IMR-90 (cell line): ENCODE results near the gene GMPR. TPM values are rescaled to one million over a fixed set of nuclear protein-coding genes. Genes with fewer than 3 reads are reported as not detected.

Experiments
- ATAC-seq: fragments of 200-7000 bp; cut with Tn5 transposase; 2 replicates; pipeline ENCODE4 v1.9.1; 2020; ENCODE audit warnings: low read depth, mild to moderate bottlenecking, moderate library complexity
- BruUV-seq: library from RNA; stranded (reverse); fragments of 400-500 nt; replicated peaks from 2 replicates; lab custom pipeline; 2021; lab: Mats Ljungman, UMichigan
- CTCF ChIA-PET: fragments of 300-600 bp; formaldehyde crosslinking; extraction: SDS; loops from one replicate; lab custom pipeline; 2021; ENCODE audit warnings: antibody characterized with exemption; lab: Yijun Ruan, JAX
- POLR2A ChIA-PET: fragments of 300-600 bp; sonication (Branson Sonifier 250); formaldehyde crosslinking; loops from one replicate; lab custom pipeline; 2022; ENCODE audit warnings: antibody characterized with exemption; ENCODE audit not compliant: unreplicated experiment; lab: Charles Lee
- DNase-seq: peaks from one replicate; pipeline ENCODE4 v3.0.0; 2013
- H2AFZ ChIP-seq: replicated peaks from 2 replicates; pipeline ENCODE3; 2013; ENCODE audit warnings: low read length, mild to moderate bottlenecking; ENCODE audit not compliant: poor library complexity
- H2AK5ac ChIP-seq: 2 replicates; pipeline ENCODE4 v1.6.1; 2013; ENCODE audit warnings: low read depth, low read length, inconsistent platforms
- H2AK9ac ChIP-seq: replicated peaks from 2 replicates; pipeline ENCODE3; 2013; ENCODE audit warnings: mild to moderate bottlenecking, low read depth, low read length, moderate library complexity; ENCODE audit not compliant: poor library complexity
- H2BK120ac ChIP-seq: 2 replicates; pipeline ENCODE4 v1.6.1; 2013; ENCODE audit warnings: low read depth, low read length, inconsistent platforms
- H2BK15ac ChIP-seq: 3 replicates; pipeline ENCODE4 v1.6.1; 2013; ENCODE audit warnings: low read depth, low read length, inconsistent platforms
- H2BK20ac ChIP-seq: 2 replicates; pipeline ENCODE4 v1.6.1; 2013; ENCODE audit warnings: low read depth, mild to moderate bottlenecking, inconsistent platforms, low read length, moderate library complexity
- H2BK5ac ChIP-seq: 2 replicates; pipeline ENCODE4 v1.6.1; 2013; ENCODE audit warnings: mild to moderate bottlenecking, low read depth, low read length, inconsistent platforms; ENCODE audit not compliant: poor library complexity, severe bottlenecking
- H3K14ac ChIP-seq: replicated peaks from 2 replicates; pipeline ENCODE4 v1.6.1; 2013; ENCODE audit warnings: low read depth, low read length, inconsistent platforms
- H3K18ac ChIP-seq: 2 replicates; pipeline ENCODE4 v1.6.1; 2013; ENCODE audit warnings: low read depth, low read length, control low read depth
- H3K23ac ChIP-seq: 2 replicates; pipeline ENCODE4 v1.6.1; 2013; ENCODE audit warnings: low read depth, low read length, inconsistent platforms
- H3K27ac ChIP-seq: 2 replicates; pipeline ENCODE4 v1.5.1; 2013; ENCODE audit warnings: mild to moderate bottlenecking, control low read depth, low read length; ENCODE audit not compliant: insufficient read depth
- H3K27me3 ChIP-seq: 2 replicates; pipeline ENCODE4 v1.6.1; 2013; ENCODE audit warnings: low read length; ENCODE audit not compliant: control insufficient read depth, insufficient read depth
- H3K36me3 ChIP-seq: 2 replicates; pipeline ENCODE4 v1.6.1; 2013; ENCODE audit warnings: low read length, mixed read lengths; ENCODE audit not compliant: control insufficient read depth, insufficient read depth
- H3K4ac ChIP-seq: 2 replicates; pipeline ENCODE4 v1.6.1; 2013; ENCODE audit warnings: low read depth, low read length, inconsistent platforms
- H3K4me1 ChIP-seq: 2 replicates; pipeline ENCODE4 v1.6.1; 2013; ENCODE audit warnings: low read length, mixed read lengths; ENCODE audit not compliant: control insufficient read depth, insufficient read depth
- H3K4me2 ChIP-seq: 2 replicates; pipeline ENCODE4 v1.6.1; 2013; ENCODE audit warnings: low read depth, mild to moderate bottlenecking, control low read depth, low read length, moderate library complexity
- H3K4me3 ChIP-seq: 2 replicates; pipeline ENCODE4 v1.5.1; 2013; ENCODE audit warnings: low read depth, mild to moderate bottlenecking, control low read depth, low read length, moderate library complexity; ENCODE audit not compliant: insufficient read depth
- H3K56ac ChIP-seq: 2 replicates; pipeline ENCODE4 v1.6.1; 2013; ENCODE audit warnings: low read length, inconsistent platforms; ENCODE audit not compliant: insufficient read depth; ENCODE audit errors: extremely low read depth
- H3K79me1 ChIP-seq, 2 experiments: 2 replicates each; pipeline ENCODE4 v1.6.1; 2013; ENCODE audit warnings: low read length in 2 of 2, inconsistent platforms in 1 of 2, low read depth in 1 of 2
- H3K9ac ChIP-seq: 2 replicates; pipeline ENCODE4 v1.6.1; 2013; ENCODE audit warnings: low read depth, low read length, control low read depth
- H3K9me1 ChIP-seq: 2 replicates; pipeline ENCODE4 v1.6.1; 2013; ENCODE audit warnings: low read length, inconsistent platforms; ENCODE audit not compliant: insufficient read depth
- H3K9me3 ChIP-seq: 2 replicates; pipeline ENCODE4 v1.6.1; 2013; ENCODE audit warnings: low read length; ENCODE audit not compliant: control insufficient read depth, insufficient read depth
- H4K20me1 ChIP-seq: 2 replicates; pipeline ENCODE4 v1.6.1; 2013; ENCODE audit warnings: low read length, inconsistent platforms; ENCODE audit not compliant: insufficient read depth
- H4K5ac ChIP-seq: 2 replicates; pipeline ENCODE4 v1.6.1; 2013; ENCODE audit warnings: mild to moderate bottlenecking, low read depth, low read length, control low read depth
- H4K8ac ChIP-seq, 2 experiments: 2 replicates each; pipeline ENCODE4 v1.6.1; 2013; ENCODE audit warnings: low read depth in 2 of 2, low read length in 2 of 2, control low read depth in 1 of 2, inconsistent platforms in 1 of 2
- H4K91ac ChIP-seq: 2 replicates; pipeline ENCODE4 v1.6.1; 2013; ENCODE audit warnings: low read depth, low read length, inconsistent platforms; ENCODE audit not compliant: insufficient read depth
- CEBPB ChIP-seq: IDR thresholded peaks from 2 replicates; pipeline ENCODE4 v1.6.1; 2012; ENCODE audit warnings: low read depth, low read length, improper control_type of control experiment
- MAZ ChIP-seq: IDR thresholded peaks from 2 replicates; pipeline ENCODE4 v1.6.1; 2012; ENCODE audit warnings: low read depth, mild to moderate bottlenecking, low read length, improper control_type of control experiment, moderate library complexity, borderline replicate concordance
- RCOR1 ChIP-seq: IDR thresholded peaks from 2 replicates; pipeline ENCODE4 v1.6.1; 2012; ENCODE audit warnings: mild to moderate bottlenecking, low read length, improper control_type of control experiment; ENCODE audit not compliant: insufficient replicate concordance
- WGBS, 2 experiments: methylation state at CpG; one replicate each; pipeline versions ENCODE4 v1.1.5 to v1.1.7; 2013; ENCODE audit warnings: missing lambda C conversion rate in 2 of 2; ENCODE audit not compliant: insufficient read length in 1 of 2; ENCODE audit errors: extremely low coverage in 2 of 2; 5-methylcytosine and 5-hydroxymethylcytosine counted together
- dilution Hi-C: fragments of 300-500 bp; cut with HindIII; formaldehyde crosslinking; loops from one replicate; pipeline ENCODE4 v1.14.3; 2018; ENCODE audit warnings: low sequenced_read_pairs; ENCODE audit not compliant: unreplicated experiment
- in situ Hi-C: fragments of 300-500 bp; cut with MboI; formaldehyde crosslinking; loops from 3 replicates; pipeline ENCODE4 v1.14.3; 2019; ENCODE audit warnings: low sequenced_read_pairs, inconsistent platforms, mixed read lengths
- intact Hi-C: fragments of 100-400 bp; cut with micrococcal nuclease; formaldehyde crosslinking; loops from 2 replicates; pipeline ENCODE4 v1.10.0; 2022
- polyA plus RNA-seq, 3 experiments: library from polyadenylated mRNA; depleted of rRNA; stranded (reverse); fragments of >200 nt; gene quantifications; 2 replicates each; pipeline ENCODE4 v1.2.3, GENCODE V29; 2012; ENCODE audit warnings: low replicate concordance in 1 of 3
- total RNA-seq: library from RNA; depleted of rRNA; stranded (reverse); fragments of >200 nt; gene quantifications from 2 replicates; pipeline ENCODE4 v1.2.3, GENCODE V29; 2012

Gene GMPR
- total and polyA plus RNA-seq, 2 of the 4 experiments (the other 2 are of a cell fraction): 6.3 to 8.6 TPM

GRCh38 chr6:16285467-16286150 is 47.2 kb downstream of the GMPR start:
- no peak overlapping the region for H3K14ac ChIP-seq
- H3K23ac ChIP-seq: no peak overlapping the region
- DNase-seq: no peak
- no peaks in the 10 kb centered on the region; the same call in 1 of the 2 replicates for H3K9me1 ChIP-seq
- H3K27me3 ChIP-seq: no peaks in the 10 kb centered on the region
- no peak overlapping the region for H2BK20ac ChIP-seq
- no peak overlapping the region for H4K5ac ChIP-seq
- intact Hi-C loops (loop anchor here (1.0 kb wide), 1 partner anchor 46 kb away; no protein-coding TSS in a partner anchor), dilution Hi-C loops (no loop called here), in situ Hi-C loops (no loop called here)
- no peak overlapping the region for H3K4me2 ChIP-seq
- no peak overlapping the region for H3K56ac ChIP-seq
- H3K27ac ChIP-seq: no peak overlapping the region
- H2AK5ac ChIP-seq: no peak overlapping the region
- H3K9me3 ChIP-seq: no peaks in the 10 kb centered on the region
- H4K91ac ChIP-seq: no peak overlapping the region
- TF ChIP-seq MAZ (no peak), CEBPB (no peak), RCOR1 (no peak)
- 50% methylated on average over 1 of the region's 11 CpGs; no CpG with 5 or more reads in 1 of the 2 experiments for WGBS, 2 experiments
- no peaks in the 10 kb centered on the region for H4K20me1 ChIP-seq
- no peak overlapping the region for H2BK15ac ChIP-seq
- no peak overlapping the region for H2AK9ac ChIP-seq
- no peak overlapping the region for H3K4ac ChIP-seq
- no peak overlapping the region for H2BK5ac ChIP-seq
- H3K36me3 ChIP-seq: no peaks in the 10 kb centered on the region
- H3K79me1 ChIP-seq: no peaks in the 10 kb centered on the region
- BruUV-seq: no TSS peak
- no peak overlapping the region for H3K4me3 ChIP-seq
- H2BK120ac ChIP-seq: no peak overlapping the region
- POLR2A ChIA-PET: no interaction called here
- H3K9ac ChIP-seq: no peak overlapping the region
- ATAC-seq: peak; percentile 30; the same call in 1 of the 2 replicates
- no peak overlapping the region for H2AFZ ChIP-seq
- H4K8ac ChIP-seq: no peak overlapping the region
- CTCF ChIA-PET: interaction anchor here (0.7 to 1.3 kb wide), 5 partner anchors 10 to 48 kb away, joined by 3 to 4 read pairs (median 4); no protein-coding TSS in a partner anchor
- no peak overlapping the region for H3K18ac ChIP-seq
- H3K4me1 ChIP-seq: no peaks in the 10 kb centered on the region
